Left ventricle myocardium inferior (tissue), 1 donor: ENCODE results near the gene LCK. TPM values are rescaled to one million over a fixed set of nuclear protein-coding genes. Genes with fewer than 3 reads are reported as not detected.

Experiments used
- DNase-seq: peaks from one replicate; pipeline ENCODE4 v3.0.0-alpha.2; 2020
- H3K27ac ChIP-seq: fragments of 200-600 bp; replicated peaks from 2 replicates; pipeline ENCODE4 v1.8.0; 2021
- H3K27me3 ChIP-seq: fragments of 200-600 bp; 2 replicates; pipeline ENCODE4 v1.8.0; 2021; ENCODE audit warnings: low read depth
- H3K36me3 ChIP-seq: fragments of 200-600 bp; 2 replicates; pipeline ENCODE4 v1.8.0; 2021
- H3K4me1 ChIP-seq: fragments of 200-600 bp; 2 replicates; pipeline ENCODE4 v1.8.0; 2021
- H3K4me3 ChIP-seq: fragments of 200-600 bp; 2 replicates; pipeline ENCODE4 v1.8.0; 2021; ENCODE audit warnings: mild to moderate bottlenecking, moderate library complexity
- H3K9me3 ChIP-seq: fragments of 200-600 bp; replicated peaks from 2 replicates; pipeline ENCODE4 v1.8.0; 2021
- intact Hi-C: fragments of 100-400 bp; cut with micrococcal nuclease; formaldehyde crosslinking; loops from one replicate; pipeline ENCODE4 v1.11.0; 2022
- total RNA-seq: library from RNA; stranded (reverse); fragmentation: NEBNext Ultra II Directional; extraction: Animal tissue kit (Norgen Biotek cat#: 25700); gene quantifications from one replicate; pipeline ENCODE4 v1.2.1, GENCODE V29; 2021
- TF ChIP-seq, protein P1 (sequence below): fragments of 200-600 bp; IDR thresholded peaks from 2 replicates; pipeline ENCODE4 v1.8.0; 2021; ENCODE audit warnings: antibody characterized with exemption, mild to moderate bottlenecking, borderline replicate concordance
- donor health status: DM: no; HTN: yes; CAD: no; lungs with severe emphysema.

Gene LCK
- total RNA-seq, 1 donor from 2014 or later: 0.63 TPM

DNA sequence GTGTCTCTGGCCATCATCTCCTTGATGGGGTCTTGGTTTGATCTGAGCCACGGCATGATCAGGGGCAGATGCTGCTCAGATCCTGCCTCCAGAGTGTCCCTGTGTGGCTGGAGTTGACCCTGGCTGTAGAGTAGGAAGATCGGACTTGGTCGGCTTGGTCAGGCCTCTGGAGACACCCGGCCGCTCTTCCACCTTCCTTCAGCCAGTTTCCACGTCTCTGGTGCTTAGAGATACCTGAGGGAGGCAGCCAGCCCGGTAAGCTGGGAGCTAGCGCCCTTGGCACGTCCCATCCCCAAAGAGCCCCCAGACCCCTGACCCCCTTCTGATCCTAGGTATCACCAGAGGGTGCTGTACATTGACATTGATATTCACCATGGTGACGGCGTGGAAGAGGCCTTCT, 76.1 kb downstream of the LCK start:
- Histone ChIP-seq H3K9me3 (no peaks in the 10 kb centered on the region), H3K36me3 (peaks cover 80% of the 10 kb centered on the region), H3K4me3 (no peak overlapping the region), H3K27ac (no peak overlapping the region), H3K27me3 (no peaks in the 10 kb centered on the region), H3K4me1 (no peaks in the 10 kb centered on the region)
- no peak for DNase-seq
- TF ChIP-seq, protein P1, sequence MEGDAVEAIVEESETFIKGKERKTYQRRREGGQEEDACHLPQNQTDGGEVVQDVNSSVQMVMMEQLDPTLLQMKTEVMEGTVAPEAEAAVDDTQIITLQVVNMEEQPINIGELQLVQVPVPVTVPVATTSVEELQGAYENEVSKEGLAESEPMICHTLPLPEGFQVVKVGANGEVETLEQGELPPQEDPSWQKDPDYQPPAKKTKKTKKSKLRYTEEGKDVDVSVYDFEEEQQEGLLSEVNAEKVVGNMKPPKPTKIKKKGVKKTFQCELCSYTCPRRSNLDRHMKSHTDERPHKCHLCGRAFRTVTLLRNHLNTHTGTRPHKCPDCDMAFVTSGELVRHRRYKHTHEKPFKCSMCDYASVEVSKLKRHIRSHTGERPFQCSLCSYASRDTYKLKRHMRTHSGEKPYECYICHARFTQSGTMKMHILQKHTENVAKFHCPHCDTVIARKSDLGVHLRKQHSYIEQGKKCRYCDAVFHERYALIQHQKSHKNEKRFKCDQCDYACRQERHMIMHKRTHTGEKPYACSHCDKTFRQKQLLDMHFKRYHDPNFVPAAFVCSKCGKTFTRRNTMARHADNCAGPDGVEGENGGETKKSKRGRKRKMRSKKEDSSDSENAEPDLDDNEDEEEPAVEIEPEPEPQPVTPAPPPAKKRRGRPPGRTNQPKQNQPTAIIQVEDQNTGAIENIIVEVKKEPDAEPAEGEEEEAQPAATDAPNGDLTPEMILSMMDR: no peak
- intact Hi-C loops: no loop called here

DNA sequence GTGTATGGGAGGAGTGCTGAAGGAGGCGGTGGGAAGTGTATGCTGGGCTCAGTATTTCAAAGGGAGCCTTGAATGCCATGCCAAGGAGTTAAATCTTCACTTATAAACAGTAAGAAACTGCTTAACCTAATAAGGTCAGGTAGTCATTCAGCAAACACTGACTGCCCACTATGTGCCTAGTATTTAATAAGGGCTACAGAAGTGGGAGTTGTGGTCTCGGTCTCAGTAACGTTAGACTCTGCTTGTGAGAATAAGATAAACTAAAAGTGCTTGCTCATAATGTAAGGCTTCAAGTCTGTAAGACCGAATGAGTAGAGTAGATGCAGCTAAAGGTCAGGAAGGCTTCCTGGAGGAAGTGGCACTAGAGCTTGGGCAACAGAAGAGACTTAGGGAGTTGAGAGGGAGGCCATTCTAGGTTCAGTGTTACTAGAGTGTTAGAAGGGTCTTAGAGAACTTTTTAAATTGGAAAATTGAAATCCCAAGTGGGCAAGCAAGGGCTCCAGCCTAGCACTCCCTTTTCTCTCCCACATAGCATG, 78.9 kb downstream of the LCK start:
- H3K36me3 ChIP-seq: peaks cover 83% of the 10 kb centered on the region
- intact Hi-C loops: no loop called here
- no peaks in the 10 kb centered on the region for H3K9me3 ChIP-seq
- DNase-seq: no peak
- no peaks in the 10 kb centered on the region for H3K27me3 ChIP-seq
- TF ChIP-seq, protein P1: no peak
- H3K27ac ChIP-seq: no peak overlapping the region
- H3K4me1 ChIP-seq: peaks cover 9% of the 10 kb centered on the region
- no peak overlapping the region for H3K4me3 ChIP-seq

DNA sequence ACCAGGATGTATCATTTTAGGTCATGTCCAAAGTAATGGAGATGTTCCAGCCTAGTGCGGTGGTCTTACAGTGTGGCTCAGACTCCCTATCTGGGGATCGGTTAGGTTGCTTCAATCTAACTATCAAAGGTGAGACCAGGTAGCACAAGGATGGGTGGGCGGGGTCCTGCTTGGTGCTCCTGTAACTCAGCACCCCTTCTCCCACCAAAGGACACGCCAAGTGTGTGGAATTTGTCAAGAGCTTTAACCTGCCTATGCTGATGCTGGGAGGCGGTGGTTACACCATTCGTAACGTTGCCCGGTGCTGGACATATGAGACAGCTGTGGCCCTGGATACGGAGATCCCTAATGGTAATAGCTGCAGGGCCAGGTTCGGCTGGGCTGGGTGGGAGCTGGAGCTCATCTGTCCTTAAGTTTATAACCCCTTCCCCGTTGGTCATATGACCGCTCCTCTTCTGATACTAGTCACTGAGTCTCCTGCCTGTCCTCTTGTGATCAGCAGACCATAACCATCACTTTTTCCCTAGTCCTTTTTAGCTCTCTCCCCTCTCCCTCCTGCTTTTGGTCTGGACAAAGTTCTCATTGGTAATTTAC, 79.6 kb downstream of the LCK start:
- no peaks in the 10 kb centered on the region for H3K9me3 ChIP-seq
- DNase-seq: no peak
- no peaks in the 10 kb centered on the region for H3K27me3 ChIP-seq
- no peak overlapping the region for H3K4me3 ChIP-seq
- H3K27ac ChIP-seq: no peak overlapping the region
- peaks cover 76% of the 10 kb centered on the region for H3K36me3 ChIP-seq
- TF ChIP-seq, protein P1: no peak
- H3K4me1 ChIP-seq: peaks cover 14% of the 10 kb centered on the region
- intact Hi-C loops: no loop called here

DNA sequence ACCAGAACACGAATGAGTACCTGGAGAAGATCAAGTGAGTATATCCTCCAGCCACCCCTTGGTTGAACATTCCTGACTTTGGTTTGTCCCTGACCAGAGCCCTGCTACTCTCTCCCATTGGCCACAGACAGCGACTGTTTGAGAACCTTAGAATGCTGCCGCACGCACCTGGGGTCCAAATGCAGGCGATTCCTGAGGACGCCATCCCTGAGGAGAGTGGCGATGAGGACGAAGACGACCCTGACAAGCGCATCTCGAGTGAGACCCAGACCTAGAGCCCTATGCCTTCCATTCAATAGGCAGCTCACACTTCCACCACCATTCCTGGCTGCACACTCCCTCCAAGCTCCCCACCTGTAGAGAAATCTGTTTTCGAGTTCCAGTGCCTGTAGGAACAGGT, 80.5 kb downstream of the LCK start:
- Histone ChIP-seq H3K27ac (no peak overlapping the region), H3K27me3 (no peaks in the 10 kb centered on the region), H3K36me3 (peaks cover 70% of the 10 kb centered on the region), H3K4me1 (peaks cover 23% of the 10 kb centered on the region), H3K4me3 (no peak overlapping the region), H3K9me3 (no peaks in the 10 kb centered on the region)
- TF ChIP-seq, protein P1: no peak
- DNase-seq: no peak
- intact Hi-C loops: no loop called here

DNA sequence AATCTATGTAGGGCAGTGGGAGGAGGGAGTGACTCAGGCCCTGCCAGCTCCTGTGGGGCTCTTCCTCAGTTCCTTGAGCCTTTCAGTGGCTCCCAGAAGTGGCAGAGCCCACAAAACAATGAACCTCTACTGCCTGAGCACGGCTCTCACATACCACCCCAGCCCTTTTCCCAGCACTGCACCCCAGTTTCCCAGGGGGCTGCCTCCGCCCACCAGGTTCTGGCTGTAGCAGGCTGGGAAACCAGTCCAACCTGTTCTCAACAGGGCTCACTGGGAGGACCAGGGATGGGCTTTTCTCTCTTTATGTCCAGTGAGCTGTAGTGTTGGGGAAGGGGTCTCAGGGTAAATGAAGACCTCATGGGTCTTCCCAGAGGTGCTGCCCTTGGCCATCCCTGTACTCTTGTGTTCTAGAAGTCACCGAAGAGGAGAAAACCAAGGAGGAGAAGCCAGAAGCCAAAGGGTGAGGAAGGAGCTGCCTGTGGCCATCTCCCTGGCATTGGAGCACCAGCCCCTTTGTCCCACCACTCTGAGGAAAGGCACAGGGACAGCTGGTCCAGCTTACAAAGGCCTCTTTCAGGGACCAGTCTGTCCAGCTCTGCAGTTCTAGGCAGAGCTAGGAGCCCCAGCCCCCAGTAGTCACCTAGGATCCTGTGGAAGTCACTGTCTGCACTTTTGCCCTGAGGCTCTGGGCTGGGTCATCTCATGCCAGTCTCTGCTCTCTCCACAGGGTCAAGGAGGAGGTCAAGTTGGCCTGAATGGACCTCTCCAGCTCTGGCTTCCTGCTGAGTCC, 81.4 kb downstream of the LCK start:
- no peak overlapping the region for H3K4me3 ChIP-seq
- TF ChIP-seq, protein P1: no peak
- no peaks in the 10 kb centered on the region for H3K27me3 ChIP-seq
- peaks cover 61% of the 10 kb centered on the region for H3K36me3 ChIP-seq
- DNase-seq: no peak
- no peak overlapping the region for H3K27ac ChIP-seq
- H3K9me3 ChIP-seq: no peaks in the 10 kb centered on the region
- peaks cover 32% of the 10 kb centered on the region for H3K4me1 ChIP-seq
- intact Hi-C loops: no loop called here
